Fibroblast of lung (primary cell): ENCODE results near the gene UPF1. TPM values are rescaled to one million over a fixed set of nuclear protein-coding genes. Genes with fewer than 3 reads are reported as not detected.

Experiments used
- DNase-seq, 2 donors: peaks; one replicate each; pipeline versions ENCODE4 v3.0.0 to v3.0.0-alpha.2; 2010; ENCODE audit warnings: low read depth in 2 of 2
- H2AFZ ChIP-seq: 2 replicates; pipeline ENCODE4 v1.5.1; 2012; ENCODE audit warnings: low read length, control low read depth, inconsistent platforms
- H3K27ac ChIP-seq: 2 replicates; pipeline ENCODE4 v1.5.1; 2011; ENCODE audit warnings: low read length, control low read depth; ENCODE audit not compliant: insufficient read depth
- H3K27me3 ChIP-seq: 2 replicates; pipeline ENCODE4 v1.5.1; 2011; ENCODE audit warnings: mild to moderate bottlenecking, low read length; ENCODE audit not compliant: control insufficient read depth, insufficient read depth
- H3K36me3 ChIP-seq: 2 replicates; pipeline ENCODE4 v1.5.1; 2011; ENCODE audit warnings: low read length; ENCODE audit not compliant: control insufficient read depth, insufficient read depth
- H3K4me1 ChIP-seq: 2 replicates; pipeline ENCODE4 v1.5.1; 2011; ENCODE audit warnings: low read length; ENCODE audit not compliant: control insufficient read depth, insufficient read depth; ENCODE audit errors: extremely low read depth
- H3K4me2 ChIP-seq: 2 replicates; pipeline ENCODE4 v1.5.1; 2011; ENCODE audit warnings: low read length, control low read depth; ENCODE audit not compliant: insufficient read depth; ENCODE audit errors: extremely low read depth
- H3K4me3 ChIP-seq, 4 experiments: fragments of 200-600 bp in 1 of 4; sonication (generic) in 1 of 4; replicated peaks in 1 of 4; 2 replicates each; pipeline ENCODE4 v1.5.1; 2011 to 2016; ENCODE audit warnings: low read length in 4 of 4, low read depth in 3 of 4, mild to moderate bottlenecking in 3 of 4, control low read depth in 2 of 4, inconsistent platforms in 1 of 4, mixed read lengths in 1 of 4; ENCODE audit not compliant: insufficient read depth in 1 of 4; ENCODE audit errors: control extremely low read depth in 1 of 4
- H3K79me2 ChIP-seq: 2 replicates; pipeline ENCODE4 v1.5.1; 2012; ENCODE audit warnings: mild to moderate bottlenecking, low read length, inconsistent platforms; ENCODE audit not compliant: control insufficient read depth, insufficient read depth
- H3K9ac ChIP-seq: 2 replicates; pipeline ENCODE4 v1.5.1; 2011; ENCODE audit warnings: mild to moderate bottlenecking, low read length, control low read depth; ENCODE audit not compliant: insufficient read depth
- H3K9me3 ChIP-seq: 2 replicates; pipeline ENCODE4 v1.5.1; 2012; ENCODE audit warnings: low read depth, low read length; ENCODE audit not compliant: control insufficient read depth, insufficient read depth
- H4K20me1 ChIP-seq: 2 replicates; pipeline ENCODE4 v1.5.1; 2011; ENCODE audit warnings: low read length; ENCODE audit not compliant: control insufficient read depth, insufficient read depth; ENCODE audit errors: extremely low read depth
- EZH2 ChIP-seq: IDR thresholded peaks from 2 replicates; pipeline ENCODE4 v1.5.1; 2012; ENCODE audit warnings: low read length, control low read depth, mild to moderate bottlenecking; ENCODE audit errors: missing control alignments
- polyA plus RNA-seq, 2 donors: library from polyadenylated mRNA; depleted of rRNA in 1 of 2; stranded (reverse) in 1 of 2; unstranded in 1 of 2; fragments of >200 nt; gene quantifications; 2 replicates each; pipeline ENCODE4 v1.2.1, GENCODE V29; 2011 to 2012; ENCODE audit warnings: missing spikeins in 1 of 2
- total RNA-seq: library from RNA; depleted of rRNA; stranded (reverse); fragments of >200 nt; gene quantifications from 2 replicates; pipeline ENCODE4 v1.2.1, GENCODE V29; 2014
- TF ChIP-seq, protein P1 (sequence below), 2 donors: IDR thresholded peaks in 1 of 2; conservative IDR thresholded peaks in 1 of 2; 1 replicate in 1 of 2; 2 replicates in 1 of 2; pipeline ENCODE4 v1.5.1; 2011 to 2012; ENCODE audit warnings: low read length in 2 of 2, control low read depth in 1 of 2, inconsistent platforms in 1 of 2, low read depth in 1 of 2, mild to moderate bottlenecking in 1 of 2

UPF1 gene
- total and polyA plus RNA-seq, 2 donors (not counting 1 experiment from before 2014, with no cell fraction given) = 20.5 to 57.1 TPM

DNA sequence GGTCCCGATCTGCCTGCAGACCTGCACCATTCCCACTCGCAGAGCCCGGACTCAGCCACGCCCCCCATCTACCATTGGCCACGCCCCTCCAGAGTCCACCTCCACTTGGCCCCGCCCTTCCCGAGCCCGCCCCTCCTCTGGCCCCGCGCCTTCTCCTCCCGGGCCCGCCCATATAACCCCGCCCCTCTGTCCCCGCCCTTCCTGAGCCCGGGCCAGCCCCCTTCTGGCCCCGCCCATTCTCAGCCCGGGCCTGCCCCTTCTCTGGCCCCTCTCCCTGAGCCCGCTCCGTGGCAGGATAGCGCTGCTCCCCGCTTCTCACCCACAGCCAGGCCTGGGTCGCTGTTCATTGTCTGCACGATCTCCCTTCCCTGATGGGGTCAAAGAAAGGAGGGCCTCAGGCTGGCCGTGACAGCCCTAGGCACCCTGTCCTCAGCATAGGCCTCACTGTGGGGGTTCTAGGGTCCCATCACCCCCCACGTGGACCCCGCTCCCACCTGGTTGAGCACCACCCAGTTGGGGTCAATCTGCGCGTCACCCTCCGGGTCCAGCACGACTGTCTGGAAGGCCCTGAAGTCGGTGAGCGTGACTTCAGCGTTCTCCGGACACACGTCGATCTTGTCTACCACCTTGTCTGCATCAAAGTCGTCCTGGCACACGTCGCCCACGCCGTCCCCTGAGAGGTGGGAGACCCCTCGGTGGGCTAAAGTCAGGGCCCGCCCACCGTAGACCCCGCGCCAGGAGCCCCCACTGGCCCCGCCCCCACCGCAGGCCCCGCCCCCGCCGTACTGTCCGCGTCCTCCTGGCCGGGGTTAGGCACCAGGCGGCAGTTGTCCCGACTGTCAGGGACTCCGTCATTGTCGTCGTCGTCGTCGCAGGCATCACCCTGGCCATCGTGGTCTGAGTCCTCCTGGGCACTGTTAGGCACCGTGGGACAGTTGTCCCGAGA is 46.3 kb upstream of the UPF1 start:
- H4K20me1 ChIP-seq = no peaks in the 10 kb centered on the region
- peaks cover 31% of the 10 kb centered on the region for H3K27me3 ChIP-seq
- H3K27ac ChIP-seq = no peak overlapping the region
- peak overlapping the region; percentile 32 for H3K4me2 ChIP-seq
- H2AFZ ChIP-seq = no peak overlapping the region
- H3K4me3 ChIP-seq = no peak overlapping the region
- H3K9ac ChIP-seq = no peak overlapping the region
- no peaks in the 10 kb centered on the region for H3K9me3 ChIP-seq
- TF ChIP-seq EZH2 = no peak
- TF ChIP-seq, protein P1, sequence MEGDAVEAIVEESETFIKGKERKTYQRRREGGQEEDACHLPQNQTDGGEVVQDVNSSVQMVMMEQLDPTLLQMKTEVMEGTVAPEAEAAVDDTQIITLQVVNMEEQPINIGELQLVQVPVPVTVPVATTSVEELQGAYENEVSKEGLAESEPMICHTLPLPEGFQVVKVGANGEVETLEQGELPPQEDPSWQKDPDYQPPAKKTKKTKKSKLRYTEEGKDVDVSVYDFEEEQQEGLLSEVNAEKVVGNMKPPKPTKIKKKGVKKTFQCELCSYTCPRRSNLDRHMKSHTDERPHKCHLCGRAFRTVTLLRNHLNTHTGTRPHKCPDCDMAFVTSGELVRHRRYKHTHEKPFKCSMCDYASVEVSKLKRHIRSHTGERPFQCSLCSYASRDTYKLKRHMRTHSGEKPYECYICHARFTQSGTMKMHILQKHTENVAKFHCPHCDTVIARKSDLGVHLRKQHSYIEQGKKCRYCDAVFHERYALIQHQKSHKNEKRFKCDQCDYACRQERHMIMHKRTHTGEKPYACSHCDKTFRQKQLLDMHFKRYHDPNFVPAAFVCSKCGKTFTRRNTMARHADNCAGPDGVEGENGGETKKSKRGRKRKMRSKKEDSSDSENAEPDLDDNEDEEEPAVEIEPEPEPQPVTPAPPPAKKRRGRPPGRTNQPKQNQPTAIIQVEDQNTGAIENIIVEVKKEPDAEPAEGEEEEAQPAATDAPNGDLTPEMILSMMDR (conservative IDR thresholded peaks at IDR 0.05 in 1 of 2, IDR thresholded peaks at IDR 0.05 in 1 of 2; ENCODE audit: low read depth in 1 of 2, low read length in 2 of 2) = no peak
- peak; percentile 38 to 65 for DNase-seq
- H3K4me1 ChIP-seq = no peaks in the 10 kb centered on the region
- no peaks in the 10 kb centered on the region for H3K79me2 ChIP-seq
- no peaks in the 10 kb centered on the region for H3K36me3 ChIP-seq

DNA sequence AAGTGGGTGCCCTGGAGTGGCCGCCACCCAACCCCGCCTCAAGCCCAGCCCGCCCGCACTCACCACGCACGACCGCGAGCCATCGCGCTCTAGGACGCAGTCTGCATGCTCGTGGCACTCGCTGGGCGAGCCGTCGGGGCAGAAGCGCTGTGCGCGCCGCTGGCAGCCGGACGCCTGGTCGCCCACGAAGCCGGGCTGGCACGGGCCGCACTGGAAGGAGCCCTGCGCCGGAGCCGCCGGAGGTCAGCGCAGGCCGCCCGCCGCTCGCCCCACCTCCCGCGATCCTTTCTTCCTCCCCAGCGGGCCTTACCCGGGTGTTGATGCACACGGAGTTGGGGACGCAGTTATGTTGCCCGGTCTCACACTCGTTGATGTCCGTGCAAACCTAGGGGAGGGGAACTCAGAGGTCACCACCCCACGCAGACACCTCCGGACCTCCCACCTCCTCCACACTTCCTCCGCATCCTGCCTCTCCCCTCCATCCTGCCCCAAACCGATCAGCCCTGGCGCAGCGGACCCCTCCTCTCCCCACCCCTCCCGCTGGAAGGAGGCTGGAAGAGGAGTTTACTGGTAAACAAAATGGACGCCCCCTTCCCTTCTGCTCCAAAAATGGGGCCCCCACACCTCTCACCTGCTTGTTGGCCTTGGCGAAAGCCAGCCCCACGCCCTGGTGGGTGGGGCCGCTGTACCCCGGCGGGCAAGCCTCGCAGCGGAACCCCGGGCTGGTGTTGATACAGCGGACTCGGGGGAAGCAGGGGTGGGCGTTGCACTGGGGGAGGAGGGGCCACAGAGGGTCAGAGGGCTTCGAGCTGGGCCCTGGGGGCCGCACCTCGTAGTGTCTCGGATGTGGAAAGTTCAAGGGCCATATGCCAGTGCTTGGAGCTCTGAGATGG is 43.0 kb upstream of the UPF1 start:
- Histone ChIP-seq H4K20me1 (no peaks in the 10 kb centered on the region), H3K4me1 (no peaks in the 10 kb centered on the region), H3K4me2 (no peak overlapping the region), H3K27me3 (peaks cover 54% of the 10 kb centered on the region), H2AFZ (no peak overlapping the region), H3K36me3 (no peaks in the 10 kb centered on the region), H3K4me3 (no peak overlapping the region), H3K27ac (no peak overlapping the region), H3K79me2 (no peaks in the 10 kb centered on the region), H3K9ac (no peak overlapping the region), H3K9me3 (no peaks in the 10 kb centered on the region)
- DNase-seq = no peak
- TF ChIP-seq EZH2 = peak; percentile 99
- TF ChIP-seq, protein P1 (conservative IDR thresholded peaks at IDR 0.05 in 1 of 2, IDR thresholded peaks at IDR 0.05 in 1 of 2; ENCODE audit: low read depth in 1 of 2, low read length in 2 of 2) = no peak

DNA sequence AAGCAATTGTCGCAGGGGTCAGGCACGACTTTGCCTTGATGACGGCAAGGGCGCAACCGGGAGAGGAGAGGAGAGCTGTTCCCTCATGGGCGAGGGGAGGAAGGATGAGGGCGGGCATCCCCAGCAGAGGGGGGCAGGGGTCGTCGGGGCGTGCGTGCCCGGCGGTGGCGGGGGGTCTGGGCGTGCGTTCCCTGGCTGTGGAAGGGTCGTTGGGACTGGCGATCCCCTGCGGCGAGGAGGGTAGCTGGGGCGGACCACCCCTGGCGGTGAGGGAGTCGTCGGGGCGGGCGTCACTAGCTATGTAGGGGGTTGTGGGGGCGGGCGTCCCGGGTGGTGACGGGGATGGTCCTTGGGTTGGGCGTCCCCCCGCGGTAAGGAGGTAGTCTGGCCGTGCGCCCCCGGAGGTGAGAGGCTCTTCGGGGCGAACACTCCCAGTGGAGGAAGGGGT is 42.3 kb upstream of the UPF1 start:
- no peak overlapping the region for H3K4me3 ChIP-seq
- H3K9me3 ChIP-seq = no peaks in the 10 kb centered on the region
- H3K9ac ChIP-seq = no peak overlapping the region
- H3K27ac ChIP-seq = no peak overlapping the region
- no peaks in the 10 kb centered on the region for H3K4me1 ChIP-seq
- peaks cover 54% of the 10 kb centered on the region for H3K27me3 ChIP-seq
- no peaks in the 10 kb centered on the region for H3K36me3 ChIP-seq
- TF ChIP-seq, protein P1 (conservative IDR thresholded peaks at IDR 0.05 in 1 of 2, IDR thresholded peaks at IDR 0.05 in 1 of 2; ENCODE audit: low read depth in 1 of 2, low read length in 2 of 2) = no peak
- no peak for TF ChIP-seq EZH2
- DNase-seq = no peak
- H3K79me2 ChIP-seq = no peaks in the 10 kb centered on the region
- H2AFZ ChIP-seq = no peak overlapping the region
- no peaks in the 10 kb centered on the region for H4K20me1 ChIP-seq
- no peak overlapping the region for H3K4me2 ChIP-seq
